ENCODE data around the gene DNAAF3.

DNAAF3 gene

DNA sequence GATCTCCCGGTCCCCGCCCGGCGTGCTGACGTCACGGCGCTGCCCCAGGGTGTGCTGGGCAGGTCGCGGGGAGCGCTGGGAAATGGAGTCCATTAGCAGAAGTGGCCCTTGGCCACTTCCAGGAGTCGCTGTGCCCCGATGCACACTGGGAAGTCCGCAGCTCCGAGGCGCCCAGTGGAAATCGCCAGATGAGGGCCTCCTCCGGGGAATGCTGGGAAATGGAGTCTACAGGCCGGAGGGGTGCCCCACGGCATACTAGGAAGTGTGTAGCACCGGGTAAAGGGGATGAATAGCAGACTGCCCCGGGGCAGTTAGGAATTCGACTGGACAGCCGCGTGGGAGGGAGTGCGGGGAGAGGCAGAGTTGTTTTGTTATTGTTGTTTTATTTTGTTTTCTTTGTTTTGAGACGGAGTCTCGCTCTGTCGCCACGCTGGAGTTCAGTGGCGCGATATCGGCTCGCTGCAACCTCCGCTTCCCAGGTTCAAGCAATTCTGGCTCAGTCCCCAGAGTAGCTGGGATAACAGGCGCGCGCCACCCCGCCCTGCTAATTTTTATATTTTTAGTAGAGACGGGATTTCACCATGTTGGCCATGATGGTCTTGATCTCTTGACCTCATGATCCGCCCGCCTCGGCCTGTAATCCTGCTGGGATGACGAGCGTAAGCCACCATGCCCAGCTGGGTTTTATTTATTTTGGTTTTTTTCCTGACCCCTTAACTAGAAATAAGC, 48.6 kb downstream of the DNAAF3 start (continued):
- TF ChIP-seq, protein P1, sequence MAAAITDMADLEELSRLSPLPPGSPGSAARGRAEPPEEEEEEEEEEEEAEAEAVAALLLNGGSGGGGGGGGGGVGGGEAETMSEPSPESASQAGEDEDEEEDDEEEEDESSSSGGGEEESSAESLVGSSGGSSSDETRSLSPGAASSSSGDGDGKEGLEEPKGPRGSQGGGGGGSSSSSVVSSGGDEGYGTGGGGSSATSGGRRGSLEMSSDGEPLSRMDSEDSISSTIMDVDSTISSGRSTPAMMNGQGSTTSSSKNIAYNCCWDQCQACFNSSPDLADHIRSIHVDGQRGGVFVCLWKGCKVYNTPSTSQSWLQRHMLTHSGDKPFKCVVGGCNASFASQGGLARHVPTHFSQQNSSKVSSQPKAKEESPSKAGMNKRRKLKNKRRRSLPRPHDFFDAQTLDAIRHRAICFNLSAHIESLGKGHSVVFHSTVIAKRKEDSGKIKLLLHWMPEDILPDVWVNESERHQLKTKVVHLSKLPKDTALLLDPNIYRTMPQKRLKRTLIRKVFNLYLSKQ (tag by site-specific recombination; IDR thresholded peaks at IDR 0.05; ENCODE audit: borderline replicate concordance), result no peak
- TF ChIP-seq ZNF514 (tag by site-specific recombination; IDR thresholded peaks at IDR 0.05) (no peak), ZNF302 (tag by site-specific recombination; IDR thresholded peaks at IDR 0.05; ENCODE audit: low read depth) (no peak), GFI1B (tag by site-specific recombination; IDR thresholded peaks at IDR 0.05) (no peak), ZNF311 (tag by site-specific recombination; IDR thresholded peaks at IDR 0.05; ENCODE audit: borderline replicate concordance) (no peak), GLIS1 (tag by site-specific recombination; IDR thresholded peaks at IDR 0.05) (peak; percentile 74), KLF1 (tag by site-specific recombination; IDR thresholded peaks at IDR 0.05) (no peak), ZIC2 (tag by site-specific recombination; IDR thresholded peaks at IDR 0.05) (no peak; the same call in 1 of the 2 replicates), ZNF169 (tag by site-specific recombination; IDR thresholded peaks at IDR 0.05) (no peak), ZNF776 (tag by site-specific recombination; IDR thresholded peaks at IDR 0.05; ENCODE audit: borderline replicate concordance) (no peak), ZNF433 (tag by site-specific recombination; IDR thresholded peaks at IDR 0.05; ENCODE audit: low read depth) (no peak), ZBTB1 (tag by site-specific recombination; IDR thresholded peaks at IDR 0.05) (no peak), ZBTB7A (tag by site-specific recombination; IDR thresholded peaks at IDR 0.05; ENCODE audit: low read depth) (no peak), ZNF24 (tag by site-specific recombination; IDR thresholded peaks at IDR 0.05) (no peak), ZNF510 (tag by site-specific recombination; IDR thresholded peaks at IDR 0.05; ENCODE audit: insufficient replicate concordance) (no peak), ZNF391 (tag by site-specific recombination; IDR thresholded peaks at IDR 0.05; ENCODE audit: borderline replicate concordance, low read depth) (peak; percentile 66; the same call in 1 of the 2 replicates), ZNF223 (tag by site-specific recombination; IDR thresholded peaks at IDR 0.05) (no peak), SCRT2 (tag by site-specific recombination; IDR thresholded peaks at IDR 0.05) (no peak), GLI4 (tag by site-specific recombination; IDR thresholded peaks at IDR 0.05) (0 out of 2 replicates have a peak, but pooled peaks have one; percentile 38), OSR2 (tag by site-specific recombination; IDR thresholded peaks at IDR 0.05) (no peak), ZXDB (tag by site-specific recombination; IDR thresholded peaks at IDR 0.05) (peak; percentile 88)
- TF ChIP-seq, protein P2, sequence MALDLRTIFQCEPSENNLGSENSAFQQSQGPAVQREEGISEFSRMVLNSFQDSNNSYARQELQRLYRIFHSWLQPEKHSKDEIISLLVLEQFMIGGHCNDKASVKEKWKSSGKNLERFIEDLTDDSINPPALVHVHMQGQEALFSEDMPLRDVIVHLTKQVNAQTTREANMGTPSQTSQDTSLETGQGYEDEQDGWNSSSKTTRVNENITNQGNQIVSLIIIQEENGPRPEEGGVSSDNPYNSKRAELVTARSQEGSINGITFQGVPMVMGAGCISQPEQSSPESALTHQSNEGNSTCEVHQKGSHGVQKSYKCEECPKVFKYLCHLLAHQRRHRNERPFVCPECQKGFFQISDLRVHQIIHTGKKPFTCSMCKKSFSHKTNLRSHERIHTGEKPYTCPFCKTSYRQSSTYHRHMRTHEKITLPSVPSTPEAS (tag by site-specific recombination; IDR thresholded peaks at IDR 0.05), result peak; percentile 83
- TF ChIP-seq, protein P3, sequence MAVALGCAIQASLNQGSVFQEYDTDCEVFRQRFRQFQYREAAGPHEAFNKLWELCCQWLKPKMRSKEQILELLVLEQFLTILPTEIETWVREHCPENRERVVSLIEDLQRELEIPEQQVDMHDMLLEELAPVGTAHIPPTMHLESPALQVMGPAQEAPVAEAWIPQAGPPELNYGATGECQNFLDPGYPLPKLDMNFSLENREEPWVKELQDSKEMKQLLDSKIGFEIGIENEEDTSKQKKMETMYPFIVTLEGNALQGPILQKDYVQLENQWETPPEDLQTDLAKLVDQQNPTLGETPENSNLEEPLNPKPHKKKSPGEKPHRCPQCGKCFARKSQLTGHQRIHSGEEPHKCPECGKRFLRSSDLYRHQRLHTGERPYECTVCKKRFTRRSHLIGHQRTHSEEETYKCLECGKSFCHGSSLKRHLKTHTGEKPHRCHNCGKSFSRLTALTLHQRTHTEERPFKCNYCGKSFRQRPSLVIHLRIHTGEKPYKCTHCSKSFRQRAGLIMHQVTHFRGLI (tag by site-specific recombination; IDR thresholded peaks at IDR 0.05), result no peak
- TF ChIP-seq, protein P4, sequence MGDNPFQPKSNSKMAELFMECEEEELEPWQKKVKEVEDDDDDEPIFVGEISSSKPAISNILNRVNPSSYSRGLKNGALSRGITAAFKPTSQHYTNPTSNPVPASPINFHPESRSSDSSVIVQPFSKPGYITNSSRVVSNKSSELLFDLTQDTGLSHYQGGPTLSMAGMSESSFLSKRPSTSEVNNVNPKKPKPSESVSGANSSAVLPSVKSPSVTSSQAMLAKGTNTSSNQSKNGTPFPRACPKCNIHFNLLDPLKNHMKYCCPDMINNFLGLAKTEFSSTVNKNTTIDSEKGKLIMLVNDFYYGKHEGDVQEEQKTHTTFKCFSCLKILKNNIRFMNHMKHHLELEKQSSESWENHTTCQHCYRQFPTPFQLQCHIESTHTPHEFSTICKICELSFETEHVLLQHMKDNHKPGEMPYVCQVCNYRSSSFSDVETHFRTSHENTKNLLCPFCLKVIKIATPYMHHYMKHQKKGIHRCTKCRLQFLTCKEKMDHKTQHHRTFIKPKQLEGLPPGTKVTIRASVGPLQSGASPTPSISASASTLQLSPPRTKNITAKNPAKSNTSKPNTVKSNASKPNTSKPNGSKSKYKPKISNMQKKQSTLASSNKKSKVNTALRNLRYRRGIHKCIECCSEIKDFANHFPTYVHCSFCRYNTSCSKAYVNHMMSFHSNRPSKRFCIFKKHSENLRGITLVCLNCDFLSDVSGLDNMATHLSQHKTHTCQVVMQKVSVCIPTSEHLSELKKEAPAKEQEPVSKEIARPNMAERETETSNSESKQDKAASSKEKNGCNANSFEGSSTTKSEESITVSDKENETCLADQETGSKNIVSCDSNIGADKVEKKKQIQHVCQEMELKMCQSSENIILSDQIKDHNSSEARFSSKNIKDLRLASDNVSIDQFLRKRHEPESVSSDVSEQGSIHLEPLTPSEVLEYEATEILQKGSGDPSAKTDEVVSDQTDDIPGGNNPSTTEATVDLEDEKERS (tag by site-specific recombination; IDR thresholded peaks at IDR 0.05), result 0 out of 2 replicates have a peak, but pooled peaks have one; percentile 49
- TF ChIP-seq, protein P5, sequence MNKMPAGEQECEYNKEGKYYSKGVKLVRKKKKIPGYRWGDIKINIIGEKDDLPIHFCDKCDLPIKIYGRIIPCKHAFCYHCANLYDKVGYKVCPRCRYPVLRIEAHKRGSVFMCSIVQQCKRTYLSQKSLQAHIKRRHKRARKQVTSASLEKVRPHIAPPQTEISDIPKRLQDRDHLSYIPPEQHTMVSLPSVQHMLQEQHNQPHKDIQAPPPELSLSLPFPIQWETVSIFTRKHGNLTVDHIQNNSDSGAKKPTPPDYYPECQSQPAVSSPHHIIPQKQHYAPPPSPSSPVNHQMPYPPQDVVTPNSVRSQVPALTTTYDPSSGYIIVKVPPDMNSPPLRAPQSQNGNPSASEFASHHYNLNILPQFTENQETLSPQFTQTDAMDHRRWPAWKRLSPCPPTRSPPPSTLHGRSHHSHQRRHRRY (tag by site-specific recombination; IDR thresholded peaks at IDR 0.05), result no peak
- TF ChIP-seq, protein P6, sequence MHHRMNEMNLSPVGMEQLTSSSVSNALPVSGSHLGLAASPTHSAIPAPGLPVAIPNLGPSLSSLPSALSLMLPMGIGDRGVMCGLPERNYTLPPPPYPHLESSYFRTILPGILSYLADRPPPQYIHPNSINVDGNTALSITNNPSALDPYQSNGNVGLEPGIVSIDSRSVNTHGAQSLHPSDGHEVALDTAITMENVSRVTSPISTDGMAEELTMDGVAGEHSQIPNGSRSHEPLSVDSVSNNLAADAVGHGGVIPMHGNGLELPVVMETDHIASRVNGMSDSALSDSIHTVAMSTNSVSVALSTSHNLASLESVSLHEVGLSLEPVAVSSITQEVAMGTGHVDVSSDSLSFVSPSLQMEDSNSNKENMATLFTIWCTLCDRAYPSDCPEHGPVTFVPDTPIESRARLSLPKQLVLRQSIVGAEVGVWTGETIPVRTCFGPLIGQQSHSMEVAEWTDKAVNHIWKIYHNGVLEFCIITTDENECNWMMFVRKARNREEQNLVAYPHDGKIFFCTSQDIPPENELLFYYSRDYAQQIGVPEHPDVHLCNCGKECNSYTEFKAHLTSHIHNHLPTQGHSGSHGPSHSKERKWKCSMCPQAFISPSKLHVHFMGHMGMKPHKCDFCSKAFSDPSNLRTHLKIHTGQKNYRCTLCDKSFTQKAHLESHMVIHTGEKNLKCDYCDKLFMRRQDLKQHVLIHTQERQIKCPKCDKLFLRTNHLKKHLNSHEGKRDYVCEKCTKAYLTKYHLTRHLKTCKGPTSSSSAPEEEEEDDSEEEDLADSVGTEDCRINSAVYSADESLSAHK (tag by site-specific recombination; IDR thresholded peaks at IDR 0.05), result peak; percentile 57; the same call in 1 of the 2 replicates
- TF ChIP-seq, protein P7, sequence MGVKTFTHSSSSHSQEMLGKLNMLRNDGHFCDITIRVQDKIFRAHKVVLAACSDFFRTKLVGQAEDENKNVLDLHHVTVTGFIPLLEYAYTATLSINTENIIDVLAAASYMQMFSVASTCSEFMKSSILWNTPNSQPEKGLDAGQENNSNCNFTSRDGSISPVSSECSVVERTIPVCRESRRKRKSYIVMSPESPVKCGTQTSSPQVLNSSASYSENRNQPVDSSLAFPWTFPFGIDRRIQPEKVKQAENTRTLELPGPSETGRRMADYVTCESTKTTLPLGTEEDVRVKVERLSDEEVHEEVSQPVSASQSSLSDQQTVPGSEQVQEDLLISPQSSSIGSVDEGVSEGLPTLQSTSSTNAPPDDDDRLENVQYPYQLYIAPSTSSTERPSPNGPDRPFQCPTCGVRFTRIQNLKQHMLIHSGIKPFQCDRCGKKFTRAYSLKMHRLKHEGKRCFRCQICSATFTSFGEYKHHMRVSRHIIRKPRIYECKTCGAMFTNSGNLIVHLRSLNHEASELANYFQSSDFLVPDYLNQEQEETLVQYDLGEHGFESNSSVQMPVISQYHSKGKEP (tag by site-specific recombination; IDR thresholded peaks at IDR 0.05), result no peak

All from HEK293 (cell line).